HFFc6 (cell line): ENCODE data around the gene SOBP. TPM values are rescaled to one million over a fixed set of nuclear protein-coding genes. Genes with fewer than 3 reads are reported as not detected.

Experiments used
- DNase-seq: peaks from one replicate; pipeline ENCODE4 v3.0.0-alpha.2; 2018
- H3K27ac Mint-ChIP-seq: 2 replicates; pipeline ENCODE4 v1.8.0; 2020; ENCODE audit warnings: mild to moderate bottlenecking, mixed read lengths
- H3K27me3 Mint-ChIP-seq: 2 replicates; pipeline ENCODE4 v1.8.0; 2021; ENCODE audit warnings: mild to moderate bottlenecking, moderate library complexity, mixed read lengths; ENCODE audit not compliant: insufficient read depth
- H3K36me3 Mint-ChIP-seq: 2 replicates; pipeline ENCODE4 v1.8.0; 2021; ENCODE audit warnings: low read depth, mixed read lengths
- H3K4me1 Mint-ChIP-seq: 2 replicates; pipeline ENCODE4 v1.8.0; 2020; ENCODE audit warnings: low read depth, mixed read lengths
- H3K4me3 Mint-ChIP-seq: 2 replicates; pipeline ENCODE4 v1.8.0; 2020; ENCODE audit warnings: mild to moderate bottlenecking, moderate library complexity, mixed read lengths
- H3K9me3 Mint-ChIP-seq: 2 replicates; pipeline ENCODE4 v1.8.0; 2020; ENCODE audit warnings: mild to moderate bottlenecking, mixed read lengths
- CTCF ChIP-seq: fragments of 200-600 bp; sonication (generic); IDR thresholded peaks from 2 replicates; pipeline ENCODE4 v1.5.0; 2021; ENCODE audit warnings: antibody characterized with exemption, mild to moderate bottlenecking
- total RNA-seq, 6 experiments: library from RNA; stranded (reverse); fragmentation: NEBNext Ultra II Directional; extraction: Animal tissue kit (Norgen Biotek cat#: 25700); gene quantifications; 2 replicates in 1 of 6; 3 replicates in 5 of 6; pipeline ENCODE4 v1.2.3, GENCODE V29; 2021

SOBP gene
- total RNA-seq, 6 experiments from 2014 or later = 0.09 to 0.50 (median 0.15) TPM; not detected in 1

- Mint-ChIP-seq H3K9me3 (no peaks in the 10 kb centered on the region), H3K36me3 (no peaks in the 10 kb centered on the region), H3K4me3 (no peak overlapping the region), H3K4me1 (no peaks in the 10 kb centered on the region), H3K27ac (no peak overlapping the region), H3K27me3 (peaks cover 15% of the 10 kb centered on the region)
- TF ChIP-seq CTCF = no peak
- DNase-seq = no peak
Observed at GRCh38 chr6:107591346-107591745, 101.4 kb downstream of the SOBP start.

GRCh38 chr6:107592806-107593205, 102.9 kb downstream of the SOBP start:
- Mint-ChIP-seq H3K27me3 (peaks cover 11% of the 10 kb centered on the region), H3K4me3 (no peak overlapping the region), H3K9me3 (no peaks in the 10 kb centered on the region), H3K4me1 (no peaks in the 10 kb centered on the region), H3K36me3 (no peaks in the 10 kb centered on the region), H3K27ac (no peak overlapping the region)
- TF ChIP-seq CTCF = no peak
- no peak for DNase-seq

- Mint-ChIP-seq H3K4me3 (no peak overlapping the region), H3K27me3 (peaks cover 12% of the 10 kb centered on the region), H3K27ac (no peak overlapping the region), H3K36me3 (no peaks in the 10 kb centered on the region), H3K9me3 (no peaks in the 10 kb centered on the region), H3K4me1 (no peaks in the 10 kb centered on the region)
- no peak for DNase-seq
- TF ChIP-seq CTCF = no peak
Observed at GRCh38 chr6:107594736-107595135, 104.8 kb downstream of the SOBP start.

- no peak overlapping the region for H3K27ac Mint-ChIP-seq
- H3K4me3 Mint-ChIP-seq = no peak overlapping the region
- H3K27me3 Mint-ChIP-seq = peaks cover 4% of the 10 kb centered on the region
- H3K4me1 Mint-ChIP-seq = peaks cover 10% of the 10 kb centered on the region
- H3K36me3 Mint-ChIP-seq = no peaks in the 10 kb centered on the region
- DNase-seq = no peak
- H3K9me3 Mint-ChIP-seq = no peaks in the 10 kb centered on the region
- TF ChIP-seq CTCF = no peak
Observed at GRCh38 chr6:107598091-107598490, 108.2 kb downstream of the SOBP start.

- H3K4me1 Mint-ChIP-seq = peaks cover 10% of the 10 kb centered on the region
- no peaks in the 10 kb centered on the region for H3K9me3 Mint-ChIP-seq
- no peak overlapping the region for H3K4me3 Mint-ChIP-seq
- no peak for DNase-seq
- H3K36me3 Mint-ChIP-seq = no peaks in the 10 kb centered on the region
- TF ChIP-seq CTCF = no peak
- peaks cover 4% of the 10 kb centered on the region for H3K27me3 Mint-ChIP-seq
- H3K27ac Mint-ChIP-seq = no peak overlapping the region
Observed at GRCh38 chr6:107599043-107599442, 109.1 kb downstream of the SOBP start.

- Mint-ChIP-seq H3K27ac (no peak overlapping the region), H3K27me3 (peaks cover 4% of the 10 kb centered on the region; the same call in 1 of the 2 replicates), H3K4me3 (no peak overlapping the region), H3K36me3 (no peaks in the 10 kb centered on the region), H3K4me1 (peaks cover 10% of the 10 kb centered on the region), H3K9me3 (no peaks in the 10 kb centered on the region)
- no peak for TF ChIP-seq CTCF
- no peak for DNase-seq
Observed at GRCh38 chr6:107600121-107600520, 110.2 kb downstream of the SOBP start.
